OCI-LY7 (cell line): ENCODE measurements around the gene USP32. TPM values are rescaled to one million over a fixed set of nuclear protein-coding genes. Genes with fewer than 3 reads are reported as not detected.
"Not testable (repeated sequence)": the region's sequence is repeated elsewhere in the genome, so short reads cannot be mapped to it uniquely, and the experiment has no call there.

ENCODE experiments used
- BruUV-seq: library from RNA; stranded (reverse); fragments of 400-500 nt; replicated peaks from 2 replicates; lab custom pipeline; 2021; lab: Mats Ljungman, UMichigan
- CTCF ChIA-PET: fragments of 300-600 bp; sonication (Branson Sonifier 250); formaldehyde crosslinking; loops from one replicate; lab custom pipeline; 2022; ENCODE audit warnings: antibody characterized with exemption; ENCODE audit not compliant: unreplicated experiment; lab: Charles Lee
- POLR2A ChIA-PET: fragments of 300-600 bp; sonication (Branson Sonifier 250); formaldehyde crosslinking; loops from one replicate; lab custom pipeline; 2022; ENCODE audit warnings: antibody characterized with exemption; lab: Charles Lee
- DNase-seq: peaks from one replicate; pipeline ENCODE4 v3.0.0-alpha.2; 2015; ENCODE audit warnings: low spot score
- H2AFZ ChIP-seq: fragments of 200-600 bp; sonication (generic), shearing (Covaris generic); 2 replicates; pipeline ENCODE4 v1.6.1; 2014; ENCODE audit warnings: mild to moderate bottlenecking, antibody characterized with exemption, low read length, moderate library complexity
- H3K27ac ChIP-seq: fragments of 200-600 bp; sonication (generic); 2 replicates; pipeline ENCODE4 v1.5.1; 2014; ENCODE audit warnings: mixed run types, low read depth, mild to moderate bottlenecking, moderate library complexity, low read length, inconsistent platforms; ENCODE audit not compliant: poor library complexity, severe bottlenecking
- H3K36me3 ChIP-seq: fragments of 200-600 bp; sonication (generic); 2 replicates; pipeline ENCODE4 v1.6.1; 2014; ENCODE audit warnings: mild to moderate bottlenecking, antibody characterized with exemption, low read length, moderate library complexity, mixed read lengths; ENCODE audit not compliant: insufficient read depth
- H3K4me1 ChIP-seq: fragments of 200-600 bp; sonication (generic); 2 replicates; pipeline ENCODE4 v1.5.1; 2014; ENCODE audit warnings: mild to moderate bottlenecking, low read length; ENCODE audit not compliant: insufficient read depth, poor library complexity, severe bottlenecking
- H3K4me2 ChIP-seq: fragments of 200-600 bp; sonication (generic); 2 replicates; pipeline ENCODE4 v1.6.1; 2014; ENCODE audit warnings: mild to moderate bottlenecking, low read length
- H3K4me3 ChIP-seq: fragments of 200-600 bp; sonication (generic); 2 replicates; pipeline ENCODE4 v1.5.1; 2014; ENCODE audit warnings: mild to moderate bottlenecking, low read depth, low read length; ENCODE audit not compliant: poor library complexity, severe bottlenecking
- H3K79me2 ChIP-seq: fragments of 200-600 bp; sonication (generic); 2 replicates; pipeline ENCODE4 v1.6.1; 2016; ENCODE audit warnings: low read depth, mild to moderate bottlenecking, low read length, moderate library complexity, mixed read lengths; ENCODE audit not compliant: insufficient read depth
- H3K9me2 ChIP-seq: fragments of 200-600 bp; sonication (generic); 2 replicates; pipeline ENCODE4 v1.6.1; 2016; ENCODE audit warnings: mild to moderate bottlenecking, low read length, mixed read lengths; ENCODE audit not compliant: insufficient read depth
- H3K9me3 ChIP-seq: fragments of 200-600 bp; sonication (generic); 2 replicates; pipeline ENCODE4 v1.6.1; 2014; ENCODE audit warnings: mild to moderate bottlenecking, mixed run types, low read length, mixed read lengths
- H4K20me1 ChIP-seq: fragments of 200-600 bp; sonication (generic); 2 replicates; pipeline ENCODE4 v1.6.1; 2014; ENCODE audit warnings: mild to moderate bottlenecking, antibody characterized with exemption, low read length, moderate library complexity, mixed read lengths; ENCODE audit not compliant: insufficient read depth
- CTCF ChIP-seq: fragments of 200-600 bp; sonication (generic); conservative IDR thresholded peaks from 2 replicates; pipeline ENCODE4 v1.5.1; 2014; ENCODE audit warnings: mild to moderate bottlenecking, antibody characterized with exemption, low read length, moderate library complexity, mixed read lengths
- EZH2phosphoT487 ChIP-seq: fragments of 200-600 bp; sonication (generic); IDR thresholded peaks from 2 replicates; pipeline ENCODE4 v1.6.1; 2018; ENCODE audit warnings: low read depth, borderline replicate concordance, mild to moderate bottlenecking, mixed run types, antibody characterized with exemption, low read length, moderate library complexity, mixed read lengths
- intact Hi-C: fragments of 100-400 bp; cut with micrococcal nuclease; formaldehyde crosslinking; loops from one replicate; pipeline ENCODE4 v1.10.0; 2022; ENCODE audit not compliant: unreplicated experiment
- total RNA-seq, 2 experiments: library from RNA; depleted of rRNA in 1 of 2; stranded (reverse); fragments of >200 nt in 1 of 2; shearing (Covaris generic) in 1 of 2; gene quantifications; 2 replicates each; pipeline ENCODE4 v1.2.3, GENCODE V29; 2014 to 2022

The USP32 gene
- total RNA-seq, 2 experiments from 2014 or later, result 16.9 to 28.0 TPM

GRCh38 chr17:60388742-60389141 lies 3.2 kb downstream of the USP32 start:
- TF ChIP-seq EZH2phosphoT487 (no peak), CTCF (no peak)
- ChIA-PET POLR2A (no interaction called here), CTCF (no interaction called here)
- peaks cover 55% of the 10 kb centered on the region for H3K79me2 ChIP-seq
- H3K27ac ChIP-seq, result no peak overlapping the region
- no peaks in the 10 kb centered on the region for H3K36me3 ChIP-seq
- H4K20me1 ChIP-seq, result no peaks in the 10 kb centered on the region
- no TSS peak for BruUV-seq
- no peak overlapping the region for H3K4me3 ChIP-seq
- no peak for DNase-seq
- H3K4me2 ChIP-seq, result no peak overlapping the region
- H3K9me3 ChIP-seq, result no peaks in the 10 kb centered on the region
- H2AFZ ChIP-seq, result no peak overlapping the region
- H3K4me1 ChIP-seq, result peaks cover 22% of the 10 kb centered on the region
- H3K9me2 ChIP-seq, result no peaks in the 10 kb centered on the region
- intact Hi-C loops, result no loop called here

GRCh38 chr17:60387666-60388065 lies 4.3 kb downstream of the USP32 start:
- Histone ChIP-seq H3K9me2 (no peaks in the 10 kb centered on the region), H3K4me3 (no peak overlapping the region), H3K4me1 (peaks cover 15% of the 10 kb centered on the region), H3K79me2 (peaks cover 56% of the 10 kb centered on the region), H2AFZ (no peak overlapping the region), H3K4me2 (no peak overlapping the region), H3K9me3 (no peaks in the 10 kb centered on the region), H4K20me1 (no peaks in the 10 kb centered on the region), H3K36me3 (no peaks in the 10 kb centered on the region), H3K27ac (no peak overlapping the region)
- no peak for DNase-seq
- POLR2A ChIA-PET, result no interaction called here
- CTCF ChIA-PET, result no interaction called here
- BruUV-seq, result no TSS peak
- intact Hi-C loops, result no loop called here
- no peak for TF ChIP-seq CTCF
- TF ChIP-seq EZH2phosphoT487, result no peak

- CTCF ChIA-PET, result no interaction called here
- H4K20me1 ChIP-seq, result no peaks in the 10 kb centered on the region
- intact Hi-C loops, result no loop called here
- TF ChIP-seq EZH2phosphoT487, result no peak
- no peak for TF ChIP-seq CTCF
- no peak overlapping the region for H3K27ac ChIP-seq
- H3K36me3 ChIP-seq, result no peaks in the 10 kb centered on the region
- no peaks in the 10 kb centered on the region for H3K9me2 ChIP-seq
- no peak for DNase-seq
- POLR2A ChIA-PET, result interaction anchor here (0.6 to 1.0 kb wide), 4 partner anchors 16 to 203 kb away, joined by 3 to 6 read pairs (median 4); no protein-coding TSS in a partner anchor
- H3K4me2 ChIP-seq, result no peak overlapping the region
- peaks cover 15% of the 10 kb centered on the region for H3K4me1 ChIP-seq
- H2AFZ ChIP-seq, result no peak overlapping the region
- H3K4me3 ChIP-seq, result no peak overlapping the region
- H3K79me2 ChIP-seq, result peaks cover 56% of the 10 kb centered on the region
- no peaks in the 10 kb centered on the region for H3K9me3 ChIP-seq
- BruUV-seq, result no TSS peak
These were observed 5.5 kb downstream of the USP32 start for GRCh38 chr17:60386147-60387058.

- CTCF ChIA-PET, POLR2A ChIA-PET: not testable (repeated sequence)
These were observed 7.0 kb downstream of the USP32 start for GRCh38 chr17:60384921-60385320.

More at GRCh38 chr17:60384921-60385320, 7.0 kb downstream of the USP32 start:
- H4K20me1 ChIP-seq, H3K36me3 ChIP-seq, intact Hi-C loops, H3K4me1 ChIP-seq, H2AFZ ChIP-seq, H3K27ac ChIP-seq, DNase-seq, H3K4me3 ChIP-seq, H3K9me3 ChIP-seq, H3K4me2 ChIP-seq, H3K9me2 ChIP-seq, BruUV-seq: not testable (repeated sequence)
- H3K79me2 ChIP-seq, result peaks cover 41% of the 10 kb centered on the region
